Activated CD8-positive, alpha-beta memory T cell treated with anti-CD3 and anti-CD28 coated beads for 24 hours (primary cell): Measurements from ENCODE around the gene DTHD1.

Experiments
- DNase-seq: peaks from one replicate; pipeline ENCODE4 v3.0.0-alpha.2; 2020

DTHD1 gene

DNA sequence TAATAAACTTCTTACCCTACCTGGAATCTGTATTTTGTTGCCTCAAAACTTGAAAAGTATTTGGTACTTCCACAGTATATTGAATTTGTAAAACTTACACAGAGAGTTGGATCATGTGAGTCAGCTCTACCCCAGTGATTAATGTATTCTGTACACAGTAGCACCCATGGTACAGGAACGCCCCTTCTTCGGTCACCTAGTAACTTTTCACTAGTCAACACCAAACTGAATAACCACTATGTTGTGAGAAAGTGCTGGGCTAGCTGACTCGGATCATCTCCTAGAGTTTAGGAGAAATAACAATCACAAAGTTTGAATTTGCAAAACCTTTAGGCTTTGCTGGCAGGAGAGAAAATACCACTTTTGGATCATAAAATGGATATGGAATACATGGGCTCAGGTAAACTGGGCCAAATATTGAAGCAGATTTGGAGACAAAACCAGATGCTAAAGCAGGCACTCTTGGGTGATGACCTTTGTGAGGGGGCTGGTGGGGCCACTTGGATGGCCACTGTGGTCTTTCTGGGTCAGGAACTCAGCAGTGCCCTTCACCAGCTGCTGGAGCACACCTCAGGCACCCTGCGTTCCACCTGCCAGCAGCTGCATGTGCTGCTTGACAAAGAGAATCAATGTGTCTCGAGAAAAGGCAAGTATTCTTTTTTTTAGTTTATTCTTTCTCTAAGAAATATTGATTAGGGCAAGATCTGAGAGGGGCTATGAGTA, at the start of gene DTHD1:
Gene DTHD1, plus strand, starts transcription at position 233 of the 723 bp plus-strand sequence. Its CDS starts 143 bp downstream, at position 376.
- DNase-seq, result no peak

DNA sequence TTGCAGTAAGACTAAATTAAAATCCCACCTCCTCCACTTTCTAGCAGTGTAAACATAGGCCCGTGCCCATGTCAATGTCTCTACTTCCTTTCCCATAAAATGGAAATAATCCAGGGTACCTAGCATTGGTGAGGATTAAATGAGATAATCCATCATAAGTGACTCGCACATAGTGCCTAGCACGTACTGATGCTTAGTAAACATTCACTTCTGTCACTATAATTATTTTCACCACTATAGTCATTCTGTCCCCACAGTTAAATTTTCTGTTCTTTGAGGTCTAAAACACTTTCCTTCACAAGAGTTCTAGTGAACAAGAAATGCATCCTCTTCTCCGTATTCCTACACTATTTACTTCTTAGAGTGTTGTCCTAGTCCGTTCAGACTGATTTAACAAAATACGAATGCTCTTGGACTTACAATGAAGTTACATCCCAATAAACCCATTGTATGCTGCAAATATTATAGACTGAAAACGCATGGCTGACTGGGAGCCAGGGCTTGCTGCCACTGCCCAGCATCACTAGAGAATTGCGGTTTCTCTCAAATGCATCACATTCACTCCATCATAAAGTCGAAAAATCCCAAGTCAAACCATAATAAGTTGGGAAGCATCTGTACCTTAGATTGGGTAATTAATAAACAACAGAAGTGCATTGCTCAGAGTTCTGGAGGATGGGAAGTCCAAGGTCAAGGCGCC, 47.7 kb upstream of the DTHD1 start:
- no peak for DNase-seq

GRCh38 chr4:36235306-36235705, 46.1 kb upstream of the DTHD1 start:
- DNase-seq, result no peak

GRCh38 chr4:36236159-36236558, 45.3 kb upstream of the DTHD1 start:
- no peak for DNase-seq

DNA sequence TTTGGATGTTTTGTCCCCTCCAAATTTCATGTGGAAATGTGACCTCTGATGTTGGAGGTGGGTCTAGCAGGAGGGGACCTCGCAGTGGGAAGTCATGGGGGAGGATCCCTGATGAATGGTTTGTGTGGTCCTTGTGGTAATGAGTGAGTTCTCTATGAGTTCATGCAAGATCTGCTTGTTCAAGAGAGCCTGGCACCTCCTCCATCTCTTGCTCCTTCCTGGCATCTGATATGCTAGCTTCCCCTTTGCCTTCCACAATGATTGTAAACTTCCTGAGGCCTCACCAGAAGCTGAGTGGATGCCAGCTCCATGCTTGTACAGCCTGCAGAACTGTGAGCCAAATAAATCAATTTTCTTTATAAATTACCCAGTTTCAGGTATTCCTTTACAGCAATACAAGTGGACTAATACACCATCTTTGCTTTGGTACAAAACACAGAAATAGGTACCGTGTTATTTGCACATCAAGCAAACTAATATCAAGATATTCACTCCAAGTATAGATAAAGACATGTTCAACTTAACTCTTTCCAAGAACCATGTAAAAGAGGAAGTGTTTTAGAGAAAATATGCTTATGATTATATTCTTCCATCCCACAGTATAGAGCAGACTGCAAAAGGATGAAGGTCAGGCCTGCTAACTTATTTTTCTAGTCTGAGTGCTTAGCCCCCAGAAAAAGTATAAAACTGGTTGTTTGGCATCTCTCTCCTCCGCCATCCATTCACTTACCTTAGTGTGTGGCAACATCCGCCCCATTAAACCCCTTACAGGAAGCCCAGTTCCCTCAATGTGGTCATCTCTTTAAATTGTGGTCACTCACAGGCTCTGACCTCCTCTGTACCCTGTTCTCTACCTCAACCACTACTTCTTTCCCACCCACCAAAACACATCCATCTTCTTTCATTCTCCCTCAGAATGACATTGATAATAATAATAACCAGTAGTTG, 43.8 kb upstream of the DTHD1 start:
- DNase-seq, result no peak

- DNase-seq, result no peak
These were observed 39.6 kb upstream of the DTHD1 start for GRCh38 chr4:36241771-36242170.

DNA sequence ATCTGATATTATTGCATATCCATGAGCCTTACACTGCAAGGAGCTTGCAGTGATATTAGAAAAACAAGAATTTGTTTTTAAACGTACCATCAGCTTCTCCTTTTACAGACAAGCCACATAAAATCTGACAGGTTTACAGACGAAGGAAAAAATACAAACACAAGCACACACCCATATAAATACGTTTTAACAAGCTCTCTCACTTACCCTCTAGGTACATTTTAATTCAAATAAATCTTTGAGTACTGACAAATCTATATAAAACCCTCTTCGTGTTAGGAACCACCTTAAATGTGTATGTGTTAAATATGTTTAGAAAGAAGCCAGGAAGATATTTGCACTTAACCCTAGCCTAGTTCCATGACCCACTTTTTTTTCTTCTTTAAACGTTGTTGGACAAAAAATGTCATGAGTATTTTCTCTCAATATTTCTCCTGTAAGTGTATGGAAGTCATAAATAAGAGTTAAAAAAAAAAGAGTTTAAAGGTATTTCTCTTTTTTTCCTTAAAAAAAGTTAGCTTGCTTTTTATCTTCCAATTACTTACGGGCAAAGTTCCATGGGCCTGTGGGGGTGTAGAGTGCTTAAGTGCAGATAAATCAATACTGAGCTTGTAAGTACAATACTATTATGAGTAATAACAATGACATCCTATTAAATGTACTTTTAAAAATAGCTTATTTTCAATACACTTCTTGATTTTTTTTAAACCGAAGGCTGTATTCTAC, 38.6 kb upstream of the DTHD1 start:
- no peak for DNase-seq

DNA sequence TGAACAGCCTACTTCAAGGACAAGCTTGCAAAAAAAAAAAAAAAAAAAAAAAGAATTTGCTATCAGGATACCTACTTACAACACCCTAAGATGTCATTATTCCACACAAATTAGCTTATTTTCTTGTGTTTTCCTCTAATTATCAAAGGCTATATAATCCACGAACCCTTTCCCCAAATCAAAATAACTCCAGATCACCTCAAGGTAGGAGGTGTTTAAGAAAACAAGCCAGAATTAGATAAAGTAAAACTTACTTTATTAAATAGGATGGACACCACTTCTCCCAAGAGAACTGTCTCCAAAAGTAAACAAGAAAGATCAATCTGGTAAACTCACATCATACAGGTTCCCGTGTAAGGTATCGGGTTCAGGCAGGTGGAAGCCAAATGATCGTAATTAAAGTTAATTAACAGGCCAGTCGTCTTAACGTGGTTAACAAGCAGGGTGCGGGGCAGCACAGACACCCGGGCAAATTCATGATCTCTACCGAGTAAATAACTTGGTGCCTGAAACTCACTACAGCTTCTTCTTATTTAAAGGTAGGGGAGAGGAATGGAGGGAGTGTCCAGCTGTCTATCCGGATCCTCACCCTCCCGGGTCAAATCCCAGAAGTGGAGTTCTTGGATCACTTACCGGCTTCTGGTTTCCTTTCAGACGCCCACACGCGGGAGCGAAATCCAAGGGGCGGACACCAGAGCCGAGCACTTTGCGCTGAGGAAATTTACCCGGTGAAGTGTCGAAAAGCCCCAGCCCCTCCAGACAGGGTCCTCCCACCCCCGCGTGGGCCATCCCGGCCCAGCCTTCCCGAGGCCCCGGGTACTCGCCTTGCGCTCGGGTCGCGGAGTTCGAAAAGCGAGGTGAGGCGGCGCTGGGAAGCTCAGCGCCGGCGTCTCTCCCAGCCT, 37.8 kb upstream of the DTHD1 start:
- peak; percentile 82 for DNase-seq

DNA sequence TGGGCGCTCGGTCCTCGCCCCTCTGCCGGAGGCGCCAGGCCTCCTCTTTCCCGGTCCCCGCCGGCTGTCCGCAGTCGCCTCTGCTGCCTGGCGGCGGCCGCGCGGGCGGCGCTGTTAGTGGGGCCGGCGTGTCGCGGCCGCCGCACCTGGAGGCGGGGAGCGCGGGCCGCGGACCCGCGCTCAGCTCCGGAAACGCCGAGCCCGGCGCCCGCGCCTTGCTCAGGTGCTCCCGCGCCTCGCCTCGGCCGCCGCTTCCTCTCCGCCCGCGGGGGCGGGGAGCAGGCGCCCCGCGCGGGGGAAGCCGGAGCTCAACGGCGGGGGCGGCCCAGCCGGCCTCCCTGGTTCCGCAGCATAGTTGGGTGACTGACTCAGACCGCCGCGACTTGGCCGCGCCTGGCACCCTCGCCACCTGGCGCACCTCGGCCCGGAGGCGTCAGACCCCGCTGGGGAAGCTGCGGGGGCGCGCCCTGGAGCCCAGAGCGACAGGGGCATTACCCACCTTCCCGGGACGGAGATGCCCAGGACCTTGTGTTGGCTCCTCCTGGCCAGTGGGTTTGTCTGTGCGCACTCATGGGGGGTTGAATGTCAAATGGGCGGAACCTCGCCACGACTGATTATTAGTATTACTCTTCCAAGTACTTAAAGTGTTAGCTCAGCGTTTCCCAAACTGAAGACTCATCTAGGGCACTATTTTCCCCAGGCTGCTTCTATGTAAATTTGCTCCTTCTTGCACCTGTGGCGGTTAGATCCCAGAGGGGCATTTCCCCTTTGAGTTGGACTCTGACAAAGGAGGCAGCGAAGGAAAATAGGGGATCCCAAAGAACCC, 36.9 kb upstream of the DTHD1 start, which contains the start of gene ARAP2:
Gene ARAP2, minus strand, starts transcription at position 258 of the 826 bp plus-strand sequence. CDS start 15,028 bp downstream, outside the sequence.
- DNase-seq, result peak; percentile 89

DNA sequence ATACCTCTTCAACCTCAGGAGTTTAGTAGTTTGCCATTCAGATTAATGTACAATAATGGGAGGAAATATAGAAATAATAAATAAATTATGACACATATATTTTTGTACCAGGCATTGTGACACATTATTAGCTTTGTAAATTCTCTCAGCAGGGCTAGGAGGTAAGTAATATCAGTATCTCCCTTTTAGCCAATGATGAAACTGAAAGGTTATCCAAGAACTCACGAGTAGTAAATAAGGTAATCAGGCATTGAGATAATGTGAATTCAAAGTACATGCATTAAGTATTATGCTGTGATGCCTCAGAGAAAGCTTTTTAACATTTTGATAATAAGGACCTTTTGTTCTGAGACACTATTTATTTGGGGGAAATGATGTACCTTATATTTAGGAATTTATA, 31.8 kb upstream of the DTHD1 start:
- DNase-seq, result no peak

DNA sequence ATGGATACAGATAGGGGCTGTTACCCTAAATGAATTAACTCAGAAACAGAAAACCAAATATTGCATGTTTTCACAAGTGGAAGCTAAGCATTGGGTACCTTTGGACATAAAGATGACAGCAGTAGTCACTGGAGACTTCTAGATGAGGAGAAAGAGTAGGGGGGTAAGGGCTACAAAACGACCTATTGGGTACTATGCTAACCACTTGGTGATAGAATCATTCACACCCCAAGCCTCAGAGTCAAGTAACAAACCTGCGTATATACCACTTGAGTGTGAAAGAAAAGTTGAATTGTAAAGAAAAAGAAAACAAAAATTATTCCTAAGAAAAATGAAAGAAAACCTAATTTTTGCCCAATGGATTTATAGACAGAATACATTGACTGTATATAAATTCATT, 29.4 kb upstream of the DTHD1 start:
- no peak for DNase-seq

DNA sequence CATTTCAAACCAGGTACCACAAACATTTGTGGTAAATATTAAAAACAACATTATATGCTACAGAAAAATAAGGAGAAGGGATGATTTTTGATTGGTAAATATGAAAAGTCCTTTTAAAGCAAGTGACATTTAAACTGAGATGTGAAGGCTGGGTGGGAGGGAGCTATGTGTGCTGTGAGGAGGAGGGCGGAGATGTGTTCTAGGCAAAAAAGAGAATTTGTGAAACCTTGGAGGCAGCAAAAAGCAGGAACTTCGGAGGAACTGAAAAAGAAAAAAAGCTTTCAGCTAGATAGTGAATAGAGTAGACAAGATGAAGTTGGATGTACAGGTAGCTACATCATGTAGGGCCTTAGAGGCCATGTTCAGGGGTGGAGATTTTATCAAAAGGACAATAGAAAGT, 27.0 kb upstream of the DTHD1 start:
- no peak for DNase-seq

DNA sequence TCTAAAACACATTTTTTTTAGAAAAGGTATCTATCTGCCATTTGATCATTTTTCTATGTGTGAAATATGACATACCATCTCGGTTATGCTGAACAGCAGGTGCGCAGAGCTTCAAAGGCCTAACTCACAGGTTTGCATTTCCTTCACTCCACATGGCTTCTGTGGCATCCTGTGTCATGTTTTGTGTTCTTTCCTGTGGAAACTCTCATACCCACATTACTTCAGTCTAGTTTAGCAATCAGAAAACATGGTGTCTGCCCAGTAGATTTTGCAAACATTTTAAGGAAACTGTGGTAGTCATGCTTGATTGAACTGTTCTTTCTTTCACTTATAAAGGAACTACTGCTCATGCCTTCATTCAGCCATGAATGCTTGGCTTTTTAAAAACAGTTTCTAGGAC, 25.8 kb upstream of the DTHD1 start:
- DNase-seq, result no peak

DNA sequence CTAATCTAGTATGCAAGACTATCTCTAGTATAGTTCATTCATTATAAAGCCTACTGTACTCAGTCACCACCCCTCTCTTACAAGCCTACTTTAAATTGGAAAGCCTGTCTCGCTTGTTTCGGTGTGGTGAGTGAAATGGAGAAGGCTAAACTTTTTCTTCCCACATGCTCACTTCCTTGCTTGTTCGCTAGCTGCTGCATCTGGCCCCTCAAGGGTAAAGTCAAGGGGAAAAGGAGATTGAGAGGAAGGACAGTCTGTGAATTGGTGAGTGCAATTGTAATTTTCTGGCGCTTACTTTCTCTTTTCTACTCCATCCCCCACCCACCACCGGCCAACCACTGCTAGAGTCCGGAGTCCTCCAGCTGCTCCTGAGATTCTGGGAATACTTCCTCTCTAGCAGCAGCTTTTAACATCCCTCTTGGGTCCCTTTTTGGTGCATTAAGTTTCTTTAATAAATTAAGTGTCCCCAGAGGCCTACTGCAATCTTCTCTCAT, 25.0 kb upstream of the DTHD1 start:
- no peak for DNase-seq

DNA sequence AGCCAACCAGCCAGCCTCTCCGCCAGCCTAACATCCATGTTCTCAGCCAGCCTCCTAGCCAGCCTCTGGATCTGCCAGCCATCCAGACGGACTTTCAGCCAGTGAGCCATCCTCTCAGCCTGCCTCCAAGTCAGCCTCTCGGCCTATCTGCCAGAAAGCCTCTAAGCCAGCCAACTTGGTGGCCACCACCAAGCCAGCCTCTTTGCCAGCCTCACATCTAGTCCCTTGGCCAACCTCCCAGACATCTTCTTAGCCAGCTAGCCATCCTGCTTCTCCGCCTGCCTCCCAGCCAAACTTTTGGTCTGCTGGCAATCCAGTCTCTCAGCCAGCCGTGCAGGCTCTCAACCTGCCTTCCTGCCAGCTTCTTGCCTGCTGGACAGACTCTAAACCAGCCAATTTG, 20.7 kb upstream of the DTHD1 start:
- no peak for DNase-seq

DNA sequence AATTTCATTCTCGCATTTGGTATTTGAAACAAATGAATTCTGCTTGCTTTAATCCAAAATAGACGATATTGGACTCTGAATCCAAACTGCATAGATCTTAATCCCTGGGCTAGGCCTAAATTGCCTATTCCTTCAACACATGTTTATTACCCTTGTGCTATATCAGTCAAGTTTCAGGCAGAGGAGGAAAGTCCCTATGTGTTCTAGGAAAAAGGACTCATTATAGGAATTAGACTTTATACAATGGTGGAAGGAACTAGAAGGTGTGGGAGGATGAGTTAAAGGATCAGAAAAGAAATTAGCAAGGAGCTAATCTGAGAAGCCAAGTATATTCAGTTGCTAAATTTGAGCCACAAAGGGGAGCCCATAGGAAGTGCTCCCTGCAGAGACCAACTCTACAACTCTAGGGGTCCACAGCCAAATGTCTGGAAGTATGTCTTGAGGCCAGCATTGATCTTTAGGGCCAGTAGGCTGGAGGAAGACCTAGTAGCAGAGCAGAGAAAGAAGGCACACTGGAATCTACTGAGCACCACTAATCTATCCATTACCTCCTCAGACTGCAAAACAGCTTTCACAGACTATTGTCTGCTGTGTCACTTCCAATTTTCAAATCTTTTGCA, 17.1 kb upstream of the DTHD1 start:
- DNase-seq, result no peak

DNA sequence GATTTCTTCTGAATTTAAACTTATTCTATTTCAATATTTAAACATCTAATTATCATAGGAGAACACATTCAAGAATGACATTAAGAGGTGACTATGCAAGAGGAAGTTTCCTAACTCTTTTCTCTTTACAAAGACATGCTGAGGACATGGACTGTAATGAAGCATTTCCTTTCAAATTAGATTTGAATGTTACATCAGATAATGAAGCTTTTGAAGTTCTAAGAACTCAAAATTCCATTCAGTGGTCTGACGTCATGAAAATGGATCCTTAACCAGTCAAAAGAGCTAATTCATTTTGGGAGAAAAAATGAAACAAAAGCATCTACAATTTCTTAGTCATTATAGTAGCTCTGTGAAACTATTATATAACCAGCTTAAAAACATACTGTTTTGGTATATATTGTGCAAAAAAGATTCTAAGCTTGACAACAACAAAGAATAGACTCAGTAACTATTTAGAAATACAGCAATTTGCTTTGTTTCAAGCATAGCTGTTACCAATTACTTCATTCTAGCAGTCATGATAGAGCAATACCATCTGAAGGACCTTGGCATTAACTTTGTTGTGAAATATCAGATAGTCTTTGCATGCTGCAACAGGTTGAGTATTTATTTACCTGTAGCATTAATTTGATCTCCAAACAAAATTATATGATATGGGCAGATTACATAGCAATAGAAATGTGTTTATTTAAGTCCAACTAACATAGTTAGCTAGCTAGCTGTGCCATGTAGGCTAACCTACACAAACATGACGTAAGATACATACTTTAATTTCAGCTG, 13.7 kb upstream of the DTHD1 start:
- DNase-seq, result no peak

GRCh38 chr4:36269101-36269500, 12.3 kb upstream of the DTHD1 start:
- DNase-seq, result no peak

GRCh38 chr4:36269533-36270173, 11.8 kb upstream of the DTHD1 start:
- no peak for DNase-seq
